Activated CD4-positive, alpha-beta T cell treated with anti-CD3 and anti-CD28 coated beads for 48 hours (primary cell): ENCODE results near the gene TMEM170A.

Experiments
- DNase-seq: peaks from one replicate; pipeline ENCODE4 v3.0.0-alpha.2; 2020

The TMEM170A gene

DNA sequence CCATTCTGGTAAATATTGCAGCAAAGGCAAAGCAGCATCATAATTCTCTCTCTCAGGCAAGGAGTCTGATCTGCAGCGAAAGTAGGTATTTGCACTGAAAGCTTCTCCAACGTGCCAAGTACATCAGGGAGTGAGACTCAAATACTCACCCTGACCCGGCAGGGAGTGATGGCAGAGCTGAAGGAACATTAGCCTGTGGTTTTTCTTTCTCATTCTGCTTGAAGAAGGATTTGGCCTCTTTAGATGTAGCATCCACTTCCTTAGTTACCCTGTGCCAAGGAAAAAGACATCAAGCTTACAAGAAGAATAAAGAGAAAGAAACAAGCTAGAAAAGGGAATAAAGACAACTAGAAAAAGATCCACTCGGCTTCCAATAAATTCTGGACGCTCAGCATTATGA lies 69.5 kb downstream of the TMEM170A start:
- no peak for DNase-seq
